Measurements from ENCODE around the gene TAF3. TPM values are rescaled to one million over a fixed set of nuclear protein-coding genes. Genes with fewer than 3 reads are reported as not detected.

The TAF3 gene
- polyA plus RNA-seq, 3 donors = 1.6 to 3.9 (median 3.4) TPM

DNA sequence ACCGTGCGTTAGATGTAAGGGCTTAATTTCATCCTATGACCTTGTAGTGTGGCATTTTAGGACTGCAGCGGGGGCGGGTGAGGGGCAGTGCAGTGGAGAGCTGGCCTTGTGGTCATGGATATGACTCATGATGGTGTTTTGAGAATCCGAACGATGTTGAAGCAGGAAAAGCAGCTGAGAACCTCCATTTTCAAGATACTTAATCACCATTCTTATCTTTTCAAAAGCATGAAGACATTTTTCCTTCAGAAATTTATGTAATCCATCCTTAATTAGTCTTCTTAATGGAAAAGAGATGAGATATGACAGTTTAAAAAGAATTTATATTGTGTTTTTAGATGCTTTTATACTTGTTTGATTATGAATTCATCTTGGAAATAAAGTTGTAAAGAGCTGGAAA, 20.7 kb upstream of the TAF3 start:
- H3K27ac ChIP-seq (ENCODE audit: low read depth in 1 of 2, low read length in 2 of 2) = no peak overlapping the region
- H3K4me2 ChIP-seq (replicated peaks; ENCODE audit: extremely low read depth, low read length, poor library complexity, severe bottlenecking) = no peak overlapping the region
- no peak overlapping the region for H2AFZ ChIP-seq (ENCODE audit: insufficient read depth, low read depth, low read length, poor library complexity, severe bottlenecking)
- Mint-ChIP-seq H3K36me3 (peaks cover 51 to 80% of the 10 kb centered on the region in 2 donors), H3K27ac (peak overlapping the region in 2 of 7 donors; percentile 3 to 68), H3K4me1 (peaks cover 9% of the 10 kb centered on the region), H3K27me3 (ENCODE audit: low read depth in 3 of 3) (no peaks in the 10 kb centered on the region), H3K4me3 (no peak overlapping the region), H3K9me3 (peaks cover 0 to 2% (median 0%) of the 10 kb centered on the region in 7 donors)
- peaks cover 62% of the 10 kb centered on the region for H4K20me1 ChIP-seq (ENCODE audit: insufficient read depth, low read length)
- no peak overlapping the region for H3K9ac ChIP-seq (ENCODE audit: insufficient read depth, low read length, poor library complexity, severe bottlenecking)
- DNase-seq = no peak
- intact Hi-C loops (cut with micrococcal nuclease) = no loop called here
- TF ChIP-seq CTCF (IDR thresholded peaks at IDR 0.05) = no peak
- peaks cover 44% of the 10 kb centered on the region for H3K79me2 ChIP-seq (ENCODE audit: insufficient read depth, low read length)
- no peak overlapping the region for H3K4me3 ChIP-seq (replicated peaks in 1 of 3; ENCODE audit: low read depth in 2 of 3, low read length in 3 of 3)
- no peaks in the 10 kb centered on the region for H3K9me3 ChIP-seq (replicated peaks in 1 of 2; ENCODE audit: control insufficient read depth in 1 of 2, insufficient read depth in 1 of 2, low read length in 2 of 2)
- H3K4me1 ChIP-seq (ENCODE audit: control insufficient read depth in 1 of 2, insufficient read depth in 2 of 2, low read length in 2 of 2) = no peaks in the 10 kb centered on the region
- WGBS (ENCODE audit: insufficient coverage) = 90% methylated on average over 2 of the region's 6 CpGs
- H3K27me3 ChIP-seq (ENCODE audit: control insufficient read depth in 2 of 2, insufficient read depth in 2 of 2, low read length in 2 of 2) = no peaks in the 10 kb centered on the region
- peaks cover 59 to 73% of the 10 kb centered on the region in 2 donors for H3K36me3 ChIP-seq (replicated peaks in 1 of 2; ENCODE audit: control insufficient read depth in 1 of 2, insufficient read depth in 2 of 2, low read length in 2 of 2)

DNA sequence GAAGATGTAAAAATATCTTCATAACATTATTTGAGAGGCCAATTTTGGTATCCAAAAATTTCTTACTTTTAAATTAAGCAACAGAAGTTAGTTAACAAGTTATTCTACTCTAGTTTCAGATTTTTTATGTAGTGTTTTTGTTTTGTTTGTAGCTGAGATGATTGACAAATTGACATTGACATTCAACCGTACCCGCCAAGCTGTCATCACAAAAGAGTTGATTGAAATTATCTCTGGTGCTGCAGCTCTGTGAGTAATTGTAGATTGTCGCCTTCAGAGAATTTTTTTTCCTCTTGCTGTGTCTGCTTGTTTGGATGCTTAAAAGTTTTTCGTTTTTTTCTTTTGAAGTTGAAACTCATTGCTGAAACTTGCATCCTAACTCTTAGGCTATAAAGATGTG, 15.7 kb upstream of the TAF3 start:
- H3K4me2 ChIP-seq (replicated peaks; ENCODE audit: extremely low read depth, low read length, poor library complexity, severe bottlenecking) = no peak overlapping the region
- no peaks in the 10 kb centered on the region for H3K4me1 ChIP-seq (ENCODE audit: control insufficient read depth in 1 of 2, insufficient read depth in 2 of 2, low read length in 2 of 2)
- no peaks in the 10 kb centered on the region for H3K27me3 ChIP-seq (ENCODE audit: control insufficient read depth in 2 of 2, insufficient read depth in 2 of 2, low read length in 2 of 2)
- H3K27ac Mint-ChIP-seq = no peak overlapping the region
- peaks cover 16% of the 10 kb centered on the region for H4K20me1 ChIP-seq (ENCODE audit: insufficient read depth, low read length)
- WGBS (ENCODE audit: insufficient coverage) = 98% methylated on average over 4 of the region's 4 CpGs
- no peaks in the 10 kb centered on the region for H3K79me2 ChIP-seq (ENCODE audit: insufficient read depth, low read length)
- no peak overlapping the region for H3K4me3 Mint-ChIP-seq
- no peak overlapping the region for H3K9ac ChIP-seq (ENCODE audit: insufficient read depth, low read length, poor library complexity, severe bottlenecking)
- H3K9me3 ChIP-seq (replicated peaks in 1 of 2; ENCODE audit: control insufficient read depth in 1 of 2, insufficient read depth in 1 of 2, low read length in 2 of 2) = no peaks in the 10 kb centered on the region
- no peak for TF ChIP-seq CTCF (IDR thresholded peaks at IDR 0.05)
- H3K27ac ChIP-seq (ENCODE audit: low read depth in 1 of 2, low read length in 2 of 2) = no peak overlapping the region
- H2AFZ ChIP-seq (ENCODE audit: insufficient read depth, low read depth, low read length, poor library complexity, severe bottlenecking) = no peak overlapping the region
- H3K36me3 Mint-ChIP-seq = peaks cover 77 to 97% of the 10 kb centered on the region in 2 donors
- no peaks in the 10 kb centered on the region for H3K27me3 Mint-ChIP-seq (ENCODE audit: low read depth in 3 of 3)
- H3K4me1 Mint-ChIP-seq = no peaks in the 10 kb centered on the region
- no peak for DNase-seq
- no peaks in the 10 kb centered on the region for H3K9me3 Mint-ChIP-seq
- H3K36me3 ChIP-seq (replicated peaks in 1 of 2; ENCODE audit: control insufficient read depth in 1 of 2, insufficient read depth in 2 of 2, low read length in 2 of 2) = peaks cover 88 to 98% of the 10 kb centered on the region in 2 donors
- H3K4me3 ChIP-seq (replicated peaks in 1 of 3; ENCODE audit: low read depth in 2 of 3, low read length in 3 of 3) = no peak overlapping the region
- intact Hi-C loops (cut with micrococcal nuclease) = no loop called here
